ENCODE data around the gene RPAP2. TPM values are rescaled to one million over a fixed set of nuclear protein-coding genes. Genes with fewer than 3 reads are reported as not detected.

Gene RPAP2

Small RNAs within 50 kb of the gene (small RNA-seq; reads per million reads assigned to genes)
- not detected for gene RN7SL824P (ENCODE audit: insufficient read depth)

All from neuronal stem cell (in vitro differentiated cells).